ENCODE data around the gene RMI2.
A peak's percentile ranks its signal among the peaks of the same experiment; 100 is the strongest.

RMI2 gene

DNA sequence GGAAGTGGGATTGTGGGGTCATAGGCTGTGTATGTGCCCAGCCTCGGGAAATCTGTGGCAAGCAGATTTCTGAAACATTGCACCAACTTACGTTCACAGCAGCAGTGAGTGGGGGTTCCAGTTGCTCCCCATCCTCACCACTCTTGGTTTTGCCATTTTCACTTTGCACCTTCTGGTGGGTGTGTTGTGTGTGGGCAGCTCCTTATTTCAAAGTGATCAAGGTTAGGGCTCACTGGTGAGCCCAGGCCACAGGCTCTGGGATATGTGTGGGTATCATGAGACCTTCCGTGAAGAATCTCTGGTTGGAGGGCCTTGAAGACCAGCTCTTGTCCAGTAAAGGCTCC, 34.7 kb upstream of the RMI2 start:
- no peak for DNase-seq

DNA sequence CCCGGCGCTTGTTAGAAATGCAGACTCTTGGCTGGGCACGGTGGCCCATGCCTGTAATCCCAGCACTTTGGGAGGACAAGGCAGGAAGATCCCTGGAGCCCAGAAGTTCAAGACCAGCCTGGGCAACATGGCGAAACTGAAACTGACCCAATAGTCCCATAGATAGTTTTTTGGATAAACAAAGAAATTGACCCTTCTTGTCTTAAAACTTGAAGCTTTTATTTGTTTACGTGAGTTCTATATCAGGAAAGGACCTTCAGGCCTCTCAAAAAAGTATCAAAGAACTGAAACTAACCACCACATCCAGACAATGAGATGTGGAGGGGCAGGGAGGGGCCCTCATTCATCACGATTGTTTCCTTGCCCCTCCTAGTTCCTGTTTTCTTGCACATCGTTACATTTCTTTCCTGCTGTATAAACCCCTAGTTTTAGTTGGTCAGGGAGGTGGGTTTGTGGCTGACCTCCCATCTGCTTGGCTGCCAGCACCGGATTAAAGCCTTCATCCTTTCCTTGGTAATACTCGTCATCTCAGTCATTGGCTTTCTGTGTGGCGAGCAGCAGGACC, 34.2 kb upstream of the RMI2 start:
- DNase-seq, result peak; percentile 64 to 76

DNA sequence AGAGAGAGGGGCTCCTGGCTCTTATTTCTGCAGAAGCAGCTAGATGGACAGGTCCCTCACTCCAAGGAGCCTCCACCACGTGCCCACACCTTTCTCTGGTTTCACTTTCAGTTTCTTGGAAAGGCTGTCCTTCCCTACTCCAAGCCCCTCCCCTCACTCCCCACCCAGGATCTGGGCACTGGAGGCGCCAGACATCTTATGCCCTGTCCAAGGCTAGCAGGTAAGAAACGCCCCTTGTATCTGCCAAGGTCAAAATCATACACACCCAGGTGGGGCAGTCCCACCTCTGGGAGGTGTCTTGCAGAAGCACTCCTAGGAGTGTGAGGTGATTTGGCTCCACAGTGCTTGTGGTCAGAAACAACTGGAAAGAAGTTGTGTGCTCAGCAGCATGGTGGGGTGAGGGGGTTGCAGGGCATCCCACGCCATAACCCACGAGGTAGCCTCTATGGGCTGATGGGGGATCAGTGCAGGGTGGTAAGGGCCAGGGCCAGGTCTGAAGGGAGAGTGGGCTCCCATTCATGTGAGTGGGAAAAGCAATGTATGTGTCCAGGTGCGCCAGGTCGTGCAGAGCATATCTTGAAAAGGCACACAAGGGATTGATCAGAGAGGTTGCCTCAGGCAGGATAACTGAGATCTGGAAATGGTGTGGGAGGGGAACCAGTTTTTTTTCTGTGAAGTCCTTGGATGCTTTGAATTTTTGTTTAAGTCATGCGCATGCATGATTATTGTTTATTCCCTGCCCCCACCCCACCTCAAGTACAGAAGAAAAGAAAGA, 32.4 kb upstream of the RMI2 start:
- DNase-seq, result peak; percentile 26 to 51

DNA sequence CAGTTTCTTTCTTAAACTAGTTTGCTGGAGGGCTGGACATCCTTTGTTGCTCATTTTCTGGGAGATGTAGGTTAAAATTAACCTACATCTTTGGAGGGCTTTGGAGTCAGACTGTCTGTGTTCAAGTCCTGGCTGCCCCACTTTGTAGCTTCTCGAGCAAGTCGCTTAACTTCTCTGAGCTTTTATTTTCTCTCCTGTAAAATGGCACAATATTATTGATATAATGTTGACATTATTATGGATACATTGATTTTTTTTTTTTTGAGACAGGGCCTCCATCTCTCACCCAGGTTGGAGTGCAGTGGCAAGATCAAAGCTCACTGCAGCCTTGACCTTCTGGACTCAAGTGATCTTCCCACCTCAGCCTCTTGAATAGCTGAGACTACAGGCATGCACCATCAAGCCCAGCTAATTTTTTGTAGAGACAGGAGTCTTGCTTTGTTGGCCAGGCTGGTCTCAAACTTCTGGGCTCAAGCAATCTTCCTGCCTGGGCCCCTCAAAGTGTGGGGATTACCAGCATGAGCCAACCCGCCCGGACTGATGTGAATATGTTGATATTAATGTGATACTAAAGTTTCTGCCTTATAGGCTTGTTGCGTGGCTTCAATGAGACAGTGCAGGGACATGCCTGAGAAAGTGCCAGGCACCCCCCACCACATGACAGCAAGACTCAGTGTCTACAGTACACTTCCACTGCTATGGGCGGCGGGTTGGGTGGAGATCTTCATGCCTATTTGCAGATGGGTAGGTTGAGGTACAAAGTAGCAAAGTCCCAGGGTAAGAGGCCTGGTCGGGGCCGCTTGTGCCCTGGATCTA, 31.6 kb upstream of the RMI2 start:
- no peak for DNase-seq

DNA sequence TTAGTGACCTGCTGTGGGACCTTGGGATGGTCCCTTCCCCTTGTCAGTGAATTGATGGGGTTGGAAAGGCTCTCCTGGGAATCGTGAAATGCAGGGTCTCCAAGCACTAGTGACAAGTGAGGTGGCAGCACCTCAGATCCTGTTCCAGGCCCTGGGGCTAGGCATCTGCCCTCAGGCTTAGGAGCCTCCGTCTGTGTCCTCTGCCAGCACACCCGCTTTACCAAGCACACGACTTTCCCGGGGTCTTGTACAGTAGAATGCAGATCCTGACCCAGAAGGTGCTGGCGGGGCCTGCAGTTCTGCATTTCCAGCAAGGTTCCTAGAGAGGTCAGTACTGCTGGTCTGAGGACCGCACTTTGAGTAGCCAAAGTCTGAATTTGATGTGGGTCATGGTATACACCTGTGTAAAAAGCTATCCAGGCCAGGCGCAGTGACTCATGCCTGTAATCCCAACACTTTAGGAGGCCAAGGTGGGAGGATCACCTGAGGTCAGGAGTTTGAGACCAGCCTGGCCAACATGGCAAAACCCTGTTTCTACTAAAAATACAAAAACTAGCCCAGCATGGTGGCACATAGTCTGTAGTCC, 30.9 kb upstream of the RMI2 start:
- DNase-seq, result no peak

DNA sequence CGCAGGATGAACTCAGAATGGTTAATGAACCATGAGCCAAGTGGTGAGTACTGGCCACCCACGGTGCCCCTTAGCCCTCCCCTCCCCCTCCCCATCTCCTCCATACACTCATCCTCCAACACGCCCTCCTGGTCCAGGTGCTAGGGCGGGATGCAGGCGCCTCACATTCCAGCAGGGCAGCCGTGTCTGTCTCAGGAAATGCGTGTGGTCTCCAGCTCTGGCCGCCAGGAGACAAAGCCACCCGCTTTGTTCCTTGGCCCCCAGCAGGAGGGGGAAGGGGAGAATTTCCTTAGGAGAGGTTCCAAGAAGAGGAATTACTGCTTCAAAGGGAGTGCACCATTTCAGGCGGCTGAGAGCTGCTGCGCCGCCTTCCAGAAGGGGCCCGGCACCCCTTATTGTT, 29.7 kb upstream of the RMI2 start:
- DNase-seq, result no peak

DNA sequence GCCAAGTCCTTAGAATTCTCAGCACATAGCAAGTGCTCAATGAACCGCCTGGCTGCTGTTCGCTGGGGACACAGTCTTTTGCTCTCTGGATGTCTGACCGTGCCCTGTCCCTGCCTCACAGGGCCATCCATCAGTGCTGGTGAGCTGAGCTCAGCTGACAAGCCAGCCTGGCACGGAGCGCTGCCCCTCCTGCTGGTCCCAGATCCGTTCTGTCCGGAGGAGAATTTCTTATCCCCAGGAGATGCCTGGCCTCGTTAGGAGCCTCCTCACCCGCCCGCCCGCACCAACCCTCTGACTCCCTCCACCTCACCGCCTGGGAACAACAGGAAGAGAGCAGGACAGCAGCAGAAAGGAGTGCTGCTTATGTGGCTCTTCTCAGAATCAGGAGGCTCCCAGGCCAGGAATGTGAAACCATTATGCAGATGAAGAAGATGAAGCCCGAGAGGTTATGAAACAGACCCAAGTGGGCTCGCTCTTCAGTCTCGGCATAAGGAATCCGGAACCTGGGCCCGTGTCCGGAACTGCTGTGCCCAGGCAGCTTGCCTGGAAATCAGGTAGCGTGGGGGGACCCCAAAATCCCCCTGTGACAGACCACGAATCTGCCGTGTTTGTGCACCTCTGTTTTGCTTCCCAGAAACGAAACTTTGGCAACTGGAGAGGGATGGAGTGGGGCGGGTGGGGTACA, 28.8 kb upstream of the RMI2 start:
- DNase-seq, result no peak

DNA sequence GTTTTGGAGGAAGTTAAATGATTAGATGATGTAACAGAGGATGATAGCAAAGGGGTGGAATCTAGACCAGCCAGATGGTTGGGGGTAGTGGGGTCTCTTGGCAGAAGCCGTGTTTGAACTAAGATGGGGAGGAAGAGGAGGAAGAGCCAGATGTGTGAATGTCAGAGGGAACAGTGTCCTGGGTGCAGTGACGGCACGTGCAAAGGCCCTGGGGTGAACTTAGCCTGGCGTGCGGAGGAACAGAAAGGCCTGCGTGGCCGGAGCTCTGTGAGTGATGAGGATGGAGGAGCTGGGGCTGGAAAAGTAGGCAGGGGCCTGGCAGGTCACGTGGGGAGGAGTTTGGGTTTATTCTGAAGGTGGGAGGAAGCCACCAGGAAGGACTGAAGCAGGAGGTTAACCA, 26.4 kb upstream of the RMI2 start:
- DNase-seq, result no peak

DNA sequence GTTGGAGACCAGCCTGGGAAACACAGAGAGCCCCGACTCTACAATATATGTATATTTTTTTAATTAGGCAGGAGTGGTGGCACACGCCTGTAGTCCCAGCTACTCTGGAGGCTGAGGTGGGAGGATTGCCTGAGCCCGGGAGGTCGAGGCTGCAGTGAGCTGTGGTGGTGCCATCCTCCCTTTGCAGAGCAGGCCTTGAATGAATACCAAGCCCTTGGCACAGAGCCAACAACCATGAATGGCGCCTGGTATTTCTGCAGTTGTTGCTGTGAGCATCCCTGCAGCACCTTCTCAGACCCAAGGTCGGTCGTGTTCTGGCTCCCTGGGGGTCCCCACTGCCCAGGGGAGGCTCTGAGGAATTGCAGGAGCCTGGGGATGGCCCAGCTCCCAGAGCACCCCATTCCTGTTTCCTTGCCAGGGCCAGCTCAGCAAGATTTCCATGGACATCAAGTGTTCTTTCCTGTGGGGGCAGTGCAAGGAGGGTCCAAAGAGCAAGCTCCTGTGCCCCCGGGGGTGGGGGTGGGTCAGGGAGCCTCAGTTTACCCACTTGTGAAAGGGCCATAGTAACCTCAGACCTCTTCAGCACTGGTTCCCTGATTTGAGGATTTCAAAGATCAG, 25.6 kb upstream of the RMI2 start:
- DNase-seq, result no peak

DNA sequence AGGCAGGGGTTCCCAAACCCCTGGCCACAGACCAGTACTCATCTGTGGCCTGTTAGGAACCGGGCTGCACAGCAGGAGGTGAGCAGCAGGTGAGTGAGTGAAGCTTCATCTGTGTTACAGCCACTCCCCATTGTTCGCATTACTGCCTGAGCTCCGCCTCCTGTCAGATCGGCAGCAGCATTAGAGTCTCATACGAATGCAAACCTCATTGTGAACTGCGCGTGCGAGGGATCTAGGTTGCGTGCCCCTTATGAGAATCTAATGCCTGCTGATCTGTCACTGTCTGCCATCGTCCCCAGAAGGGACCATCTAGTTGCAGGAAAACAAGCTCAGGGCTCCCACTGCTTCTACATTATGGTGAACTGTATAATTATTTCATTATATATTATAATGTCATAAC, 25.1 kb upstream of the RMI2 start:
- DNase-seq, result no peak

DNA sequence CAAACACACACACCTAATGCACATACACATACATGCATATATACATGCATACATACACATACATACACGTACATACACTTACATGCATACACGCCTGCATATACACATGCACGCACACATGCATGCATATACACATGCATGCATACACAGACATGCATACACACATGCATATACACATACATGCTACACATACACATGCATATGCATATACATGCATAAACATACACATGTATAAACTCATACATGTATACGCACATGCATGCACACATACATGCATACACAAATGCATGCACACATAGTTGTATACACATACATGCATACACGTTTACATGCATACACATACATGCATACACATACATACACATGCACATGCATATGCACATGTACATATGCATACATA, 23.6 kb upstream of the RMI2 start:
- no peak for DNase-seq

DNA sequence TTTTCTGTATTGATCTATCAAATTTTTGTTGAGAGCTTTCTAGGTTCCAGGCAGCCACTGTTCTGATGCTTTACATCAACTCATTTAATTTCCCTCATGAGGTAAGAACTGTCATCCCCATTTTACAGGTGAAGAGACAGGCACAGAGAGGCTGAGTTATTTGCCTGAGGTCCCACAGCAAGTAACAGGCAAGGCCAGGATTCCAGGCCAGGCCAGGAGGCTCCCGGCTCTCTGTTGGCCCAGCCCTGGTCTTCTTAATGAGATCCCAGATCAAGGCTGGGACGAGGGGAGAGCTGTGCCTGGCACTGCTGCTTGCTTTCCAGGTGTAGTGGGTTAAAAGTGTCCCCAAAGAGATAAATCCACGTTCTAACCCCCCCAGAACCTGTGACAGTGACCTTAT, 22.4 kb upstream of the RMI2 start:
- no peak for DNase-seq

DNA sequence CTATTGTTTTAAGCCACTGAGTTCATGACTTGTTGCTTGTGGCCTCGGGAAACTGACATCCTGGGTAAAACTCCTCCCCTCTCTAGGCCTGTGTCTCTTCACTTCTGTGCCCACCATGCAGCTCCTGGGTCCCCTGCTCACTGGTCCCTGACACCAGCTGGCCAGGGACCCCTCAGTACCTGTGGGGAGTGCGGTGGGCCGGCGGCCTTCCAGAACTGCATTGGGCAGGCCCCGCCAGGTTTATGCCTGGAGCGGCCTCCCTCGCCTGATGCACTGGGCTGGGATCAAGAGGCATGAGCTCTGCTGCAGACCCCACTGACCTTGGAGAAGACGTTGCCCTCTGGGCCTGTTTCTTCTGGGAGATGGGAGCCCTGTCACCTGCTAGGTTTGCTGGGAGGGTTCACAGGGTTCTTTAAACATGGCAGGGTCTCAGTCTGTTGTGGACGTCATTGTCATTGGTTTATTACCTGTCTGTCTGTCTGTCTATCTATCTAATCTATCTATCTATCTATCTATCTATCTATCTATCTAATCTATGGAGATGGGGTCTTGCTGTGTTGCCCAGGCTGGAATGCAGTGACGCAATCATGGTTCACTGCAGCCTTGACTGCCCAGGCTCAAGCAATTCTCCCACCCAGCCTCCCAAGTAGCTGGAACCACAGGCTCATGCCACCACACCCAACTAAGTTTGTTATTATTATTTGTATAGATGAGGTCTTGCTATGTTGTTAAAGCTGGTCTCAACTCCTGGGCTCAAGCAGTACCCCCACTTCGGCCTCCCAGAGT, 21.5 kb upstream of the RMI2 start:
- DNase-seq, result no peak

DNA sequence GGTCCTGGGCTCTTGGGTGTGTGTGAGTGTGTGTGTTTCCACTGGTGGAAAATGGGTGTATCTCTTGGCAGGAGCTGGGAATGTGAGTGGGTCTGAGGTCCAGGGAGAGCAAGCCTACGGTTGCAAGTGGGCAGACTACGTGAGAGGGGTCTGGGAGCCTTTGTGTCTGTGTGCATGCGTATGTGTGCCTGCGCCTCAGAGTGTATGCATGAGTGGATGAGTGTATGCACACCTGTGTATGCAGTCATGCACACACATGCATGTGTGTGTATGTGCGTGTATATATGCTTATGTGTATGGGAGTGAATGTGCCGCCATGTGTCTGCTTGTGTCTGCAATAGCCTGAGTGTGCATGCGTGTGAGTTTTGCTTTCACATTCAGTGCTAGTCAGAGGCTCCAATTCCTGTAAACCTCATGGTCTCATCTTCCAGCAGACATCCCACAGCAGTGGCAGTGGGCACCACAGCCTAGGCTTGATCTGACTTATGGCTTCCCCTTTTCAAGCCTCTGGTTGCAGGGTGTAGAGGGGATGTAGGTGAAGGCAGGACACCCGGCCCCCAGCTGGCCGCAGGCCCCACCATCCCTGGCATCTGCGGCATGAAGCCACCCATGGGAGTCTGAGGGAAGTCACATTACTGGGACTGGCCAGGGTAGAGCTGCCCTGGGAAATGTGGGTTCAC, 19.7 kb upstream of the RMI2 start:
- no peak for DNase-seq

DNA sequence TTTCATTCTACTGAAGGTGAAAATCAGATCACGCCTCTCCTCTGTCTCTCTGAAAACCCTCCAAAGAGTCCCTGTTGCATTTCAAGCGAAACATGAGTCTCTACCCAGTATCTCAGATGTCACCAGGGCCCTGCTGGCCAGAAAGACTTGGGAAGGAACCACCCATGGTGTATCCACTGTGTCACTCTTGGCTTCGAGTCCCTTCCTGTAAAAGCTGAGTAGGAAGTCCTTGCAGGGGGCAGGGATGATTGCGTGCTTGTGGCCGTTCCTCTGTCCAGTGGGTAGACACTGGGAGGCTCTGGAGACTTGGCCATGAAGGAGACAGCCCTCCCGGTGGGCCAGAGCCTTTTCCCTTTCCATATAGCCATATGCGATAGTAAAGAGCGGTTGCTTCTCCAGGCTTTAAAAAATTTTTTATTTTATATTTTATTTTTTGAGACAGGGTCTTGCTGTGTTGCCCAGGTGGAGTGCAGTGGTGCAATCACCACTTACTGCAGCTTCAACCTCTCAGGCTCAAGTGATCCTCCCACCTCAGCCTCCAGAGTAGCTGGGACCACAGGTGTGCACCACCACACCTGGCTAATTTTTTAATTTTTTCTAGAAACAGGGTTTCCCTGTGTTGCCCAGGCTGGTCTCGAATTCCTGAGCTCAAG, 19.0 kb upstream of the RMI2 start:
- no peak for DNase-seq

DNA sequence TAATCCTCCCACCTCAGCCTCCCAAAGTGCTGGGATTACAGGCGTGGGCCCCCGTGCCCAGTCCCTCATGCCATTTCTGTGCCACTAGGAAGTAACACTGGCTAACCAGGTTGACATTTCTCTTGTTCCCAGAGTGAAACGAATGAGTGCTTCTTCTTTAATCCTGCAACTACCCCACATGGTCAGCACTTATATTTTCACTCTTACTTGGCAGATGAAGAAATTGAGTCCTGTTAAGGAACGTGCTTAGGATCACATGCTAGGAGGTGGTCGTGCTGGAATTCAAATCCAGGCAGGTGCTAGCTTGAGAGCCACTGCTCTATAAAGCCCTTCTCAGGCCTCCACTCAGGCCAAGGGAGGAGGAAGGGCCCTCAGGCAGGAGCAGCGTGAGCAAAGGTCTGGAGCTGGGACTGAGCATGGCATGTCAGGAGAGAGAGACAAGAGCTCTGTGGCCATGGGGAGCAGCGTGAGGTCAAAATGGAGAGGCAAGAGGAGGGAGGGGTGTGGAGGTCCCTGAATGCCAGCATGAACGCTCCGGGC, 18.5 kb upstream of the RMI2 start:
- DNase-seq, result no peak

DNA sequence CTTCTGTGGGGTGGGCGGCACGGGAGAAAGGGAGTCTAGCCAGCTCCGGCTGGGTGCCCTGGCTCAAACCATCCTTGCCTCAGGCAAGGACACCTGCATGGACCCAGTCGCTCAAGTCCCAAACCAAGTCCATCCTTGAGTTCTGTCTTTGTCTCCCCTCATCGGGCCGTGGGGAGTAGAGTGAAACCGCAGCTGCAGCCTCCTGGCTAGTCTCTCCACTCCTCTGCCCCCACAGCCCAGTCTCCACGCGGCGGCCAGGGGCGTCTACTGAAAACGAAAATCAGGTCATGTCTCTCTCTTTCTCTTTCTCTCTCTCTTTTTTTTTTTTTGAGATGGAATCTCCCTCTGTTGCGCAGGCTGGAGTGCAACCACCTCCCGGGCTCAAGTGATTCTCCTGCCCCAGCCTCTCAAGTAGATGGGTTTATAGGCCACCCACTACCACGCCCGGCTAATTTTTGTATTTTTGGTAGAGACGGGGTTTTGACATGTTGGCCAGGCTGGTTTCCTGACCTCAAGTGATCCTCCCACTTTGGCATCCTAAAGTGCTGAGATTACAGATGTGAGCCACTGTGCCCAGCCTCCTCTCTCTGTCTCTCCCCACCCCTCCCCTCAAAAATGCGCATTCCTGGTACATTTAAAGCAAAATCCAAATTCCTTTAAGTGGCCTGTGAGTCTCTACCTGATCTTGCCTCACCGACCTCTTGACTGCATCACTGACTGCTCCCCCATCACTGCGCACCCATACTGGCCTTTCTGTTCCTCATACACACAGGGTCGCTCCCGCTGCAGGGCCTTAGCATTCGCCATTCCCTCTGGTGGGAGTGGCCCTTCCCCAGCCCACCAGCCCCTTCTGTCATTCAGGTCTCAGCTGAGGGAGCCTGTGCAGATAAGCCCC, 17.7 kb upstream of the RMI2 start:
- peak in 1 of 2 donors; percentile 31 for DNase-seq

DNA sequence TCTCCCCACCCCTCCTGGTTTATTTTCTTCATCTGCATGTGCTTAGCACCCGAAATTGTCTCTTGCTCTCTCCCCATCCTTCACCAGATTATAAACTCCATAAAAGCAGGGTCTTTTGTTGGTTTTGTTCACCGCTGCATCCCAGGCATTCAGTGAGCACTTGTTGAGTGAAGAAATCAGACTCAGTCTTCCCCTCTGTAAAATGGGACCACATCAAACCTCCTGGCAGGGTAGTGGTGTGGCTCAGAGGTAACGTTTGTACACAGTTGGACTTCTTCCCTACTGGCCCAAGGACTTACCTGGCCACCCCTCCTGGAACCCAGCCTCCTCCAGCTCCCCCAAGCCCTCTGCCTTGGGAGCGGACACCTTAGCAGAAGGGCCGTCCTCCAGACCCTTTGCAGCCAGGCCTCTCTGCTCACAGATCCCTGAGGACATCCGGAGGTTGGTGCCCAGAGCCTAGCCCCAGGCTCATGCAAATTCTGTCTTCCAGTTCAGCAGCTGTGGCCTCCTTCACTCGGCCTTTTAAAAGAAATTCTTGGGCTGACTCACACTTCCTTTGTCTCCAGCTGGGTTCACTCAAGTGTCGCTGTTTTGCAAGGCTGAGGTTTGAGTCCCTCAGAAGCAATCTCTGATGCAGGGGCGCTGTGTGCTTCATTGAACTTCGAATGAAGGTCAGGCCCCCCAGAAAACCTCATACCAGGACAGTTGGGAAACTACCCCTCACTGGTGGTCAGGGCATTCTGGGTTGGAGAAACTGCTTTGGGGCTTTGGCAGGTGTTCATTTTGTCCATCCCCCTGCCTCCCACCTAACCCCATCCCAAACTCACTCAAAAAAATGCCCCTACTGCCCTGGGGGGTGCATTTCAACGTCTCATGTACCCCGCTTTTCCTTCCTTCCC, 16.8 kb upstream of the RMI2 start:
- peak; percentile 46 to 77 for DNase-seq
